Activated naive CD4-positive, alpha-beta T cell (primary cell): ENCODE results near the gene RBM42.
A peak's percentile ranks its signal among the peaks of the same experiment; 100 is the strongest.
"Not testable (repeated sequence)": the region's sequence is repeated elsewhere in the genome, so short reads cannot be mapped to it uniquely, and the experiment has no call there.

Source experiments
- DNase-seq, 4 experiments: peaks; one replicate each; lab custom pipeline; 2025; lab: John Stamatoyannopoulos, UW

RBM42 gene

GRCh38 chr19:35628565-35629331, at the start of gene RBM42:
Gene RBM42, plus strand, starts transcription at chr19:35629036. Its CDS starts 118 bp downstream, at chr19:35629154.
- peak; percentile 88 to 96 (median 91) for DNase-seq

- no peak for DNase-seq
These were observed 46.1 kb upstream of the RBM42 start for GRCh38 chr19:35582760-35583159.

- no peak for DNase-seq
These were observed 43.0 kb upstream of the RBM42 start, which contains the start of gene PMIS2 for GRCh38 chr19:35585848-35586247. Gene PMIS2, plus strand, starts transcription at chr19:35586173. Its CDS starts 87 bp downstream, at chr19:35586260.

- no peak for DNase-seq
These were observed 41.5 kb upstream of the RBM42 start for GRCh38 chr19:35587321-35587720.

GRCh38 chr19:35590875-35591274, 38.0 kb upstream of the RBM42 start:
- DNase-seq: no peak

GRCh38 chr19:35592226-35592625, 36.6 kb upstream of the RBM42 start:
- DNase-seq: no peak

- DNase-seq: not testable (repeated sequence)
These were observed 33.8 kb upstream of the RBM42 start for GRCh38 chr19:35595026-35595425.

- DNase-seq: no peak
These were observed 32.9 kb upstream of the RBM42 start for GRCh38 chr19:35595928-35596327.

- no peak for DNase-seq
These were observed 32.4 kb upstream of the RBM42 start for GRCh38 chr19:35596366-35596999.

- no peak for DNase-seq
These were observed 26.9 kb upstream of the RBM42 start for GRCh38 chr19:35601971-35602370.

- not testable (repeated sequence) for DNase-seq
These were observed 24.4 kb upstream of the RBM42 start for GRCh38 chr19:35604436-35604835.

GRCh38 chr19:35607170-35607569, 21.7 kb upstream of the RBM42 start:
- DNase-seq: not testable (repeated sequence)

- no peak for DNase-seq
These were observed 21.2 kb upstream of the RBM42 start for GRCh38 chr19:35607661-35608060.

- DNase-seq: no peak
These were observed 20.6 kb upstream of the RBM42 start for GRCh38 chr19:35608251-35608650.

- peak in 1 of 4 experiments; percentile 6 for DNase-seq
These were observed 18.9 kb upstream of the RBM42 start for GRCh38 chr19:35609851-35610353.

GRCh38 chr19:35612224-35612558, 16.6 kb upstream of the RBM42 start:
- DNase-seq: no peak

- peak; percentile 89 to 95 (median 93) for DNase-seq
These were observed 16.1 kb upstream of the RBM42 start, which contains the start of gene HAUS5 for GRCh38 chr19:35612559-35613321. Gene HAUS5, plus strand, starts transcription at chr19:35612735. Its CDS starts 60 bp downstream, at chr19:35612795.

- no peak for DNase-seq
These were observed 15.3 kb upstream of the RBM42 start for GRCh38 chr19:35613574-35613973.

- no peak for DNase-seq
These were observed 13.8 kb upstream of the RBM42 start for GRCh38 chr19:35615036-35615435.

- no peak for DNase-seq
These were observed 10.0 kb upstream of the RBM42 start for GRCh38 chr19:35618857-35619256.

GRCh38 chr19:35619290-35619923, 9.4 kb upstream of the RBM42 start:
- DNase-seq: no peak

- no peak for DNase-seq
These were observed 8.8 kb upstream of the RBM42 start for GRCh38 chr19:35620001-35620400.
